Measurements from ENCODE around the gene LRRC25.

Gene LRRC25

GRCh38 chr19:18439025-18439909, 41.8 kb upstream of the LRRC25 start:
- H3K4me3 ChIP-seq (ENCODE audit: control insufficient read depth, low read depth, low read length), result no peak overlapping the region
- no peak for TF ChIP-seq CTCF (conservative IDR thresholded peaks at IDR 0.05; ENCODE audit: control insufficient read depth, insufficient read depth, low read depth, low read length)
- DNase-seq (ENCODE audit: low read depth), result peak; percentile 54

GRCh38 chr19:18438331-18439024, 41.1 kb upstream of the LRRC25 start:
- DNase-seq (ENCODE audit: low read depth), result no peak
- no peak overlapping the region for H3K4me3 ChIP-seq (ENCODE audit: control insufficient read depth, low read depth, low read length)
- TF ChIP-seq CTCF (conservative IDR thresholded peaks at IDR 0.05; ENCODE audit: control insufficient read depth, insufficient read depth, low read depth, low read length), result no peak

- peak within 1 kb of the TSS; percentile 34 for H3K4me3 ChIP-seq (ENCODE audit: control insufficient read depth, low read depth, low read length)
- no peak for DNase-seq (ENCODE audit: low read depth)
- TF ChIP-seq CTCF (conservative IDR thresholded peaks at IDR 0.05; ENCODE audit: control insufficient read depth, insufficient read depth, low read depth, low read length), result no peak
Observed at GRCh38 chr19:18437491-18438330, 40.3 kb upstream of the LRRC25 start, which contains the start of gene ISYNA1. Gene ISYNA1 (minus strand): TSS chr19:18438133. CDS start chr19:18437979, 154 bp downstream.

- H3K4me3 ChIP-seq (ENCODE audit: control insufficient read depth, low read depth, low read length), result peak overlapping the region; percentile 10
- peak; percentile 69 for DNase-seq (ENCODE audit: low read depth)
- TF ChIP-seq CTCF (conservative IDR thresholded peaks at IDR 0.05; ENCODE audit: control insufficient read depth, insufficient read depth, low read depth, low read length), result no peak
Observed at GRCh38 chr19:18436671-18437490, 39.5 kb upstream of the LRRC25 start.

GRCh38 chr19:18435842-18436670, 38.6 kb upstream of the LRRC25 start:
- no peak overlapping the region for H3K4me3 ChIP-seq (ENCODE audit: control insufficient read depth, low read depth, low read length)
- DNase-seq (ENCODE audit: low read depth), result no peak
- TF ChIP-seq CTCF (conservative IDR thresholded peaks at IDR 0.05; ENCODE audit: control insufficient read depth, insufficient read depth, low read depth, low read length), result no peak

Data from fibroblast of mammary gland (primary cell).